OCI-LY3 (cell line): ENCODE measurements around the gene C4B.

Experiments used
- H2AFZ ChIP-seq: fragments of 200-600, 300-600 bp; shearing (Covaris generic); 2 replicates; pipeline ENCODE4 v1.6.0; 2014; ENCODE audit warnings: antibody characterized with exemption, low read depth, low read length
- H3K27ac ChIP-seq: fragments of 200-600, 300-600 bp; sonication (generic); 2 replicates; pipeline ENCODE4 v1.5.1; 2014; ENCODE audit warnings: mild to moderate bottlenecking, low read length, moderate library complexity, mixed read lengths
- H3K27me3 ChIP-seq: fragments of 200-600, 300-600 bp; sonication (generic); 2 replicates; pipeline ENCODE4 v1.6.1; 2014; ENCODE audit warnings: low read depth, low read length, mixed read lengths
- H3K36me3 ChIP-seq: fragments of 200-600, 300-600 bp; sonication (generic); replicated peaks from 2 replicates; pipeline ENCODE3; 2014; ENCODE audit warnings: low read depth, low read length, mixed read lengths
- H3K4me1 ChIP-seq: fragments of 300-600, 200-600 bp; sonication (generic); 2 replicates; pipeline ENCODE4 v1.6.1; 2014; ENCODE audit warnings: low read length, mixed read lengths
- H3K4me2 ChIP-seq: fragments of 200-600, 300-600 bp; sonication (generic); 2 replicates; pipeline ENCODE4 v1.6.1; 2014; ENCODE audit warnings: low read length, mixed read lengths
- H3K4me3 ChIP-seq: fragments of 300-600, 200-600 bp; sonication (generic); 2 replicates; pipeline ENCODE4 v1.5.1; 2014; ENCODE audit warnings: antibody characterized with exemption, mild to moderate bottlenecking, low read length, moderate library complexity
- H3K79me2 ChIP-seq: fragments of 300-600, 200-600 bp; shearing (Covaris generic); 2 replicates; pipeline ENCODE4 v1.6.1; 2014; ENCODE audit warnings: mild to moderate bottlenecking, low read length, mixed read lengths
- H3K9ac ChIP-seq: fragments of 300-600, 200-600 bp; shearing (Covaris generic); 2 replicates; pipeline ENCODE4 v1.6.0; 2014; ENCODE audit warnings: mild to moderate bottlenecking, low read length, moderate library complexity
- H3K9me3 ChIP-seq: fragments of 200-600, 300-600 bp; shearing (Covaris generic); 2 replicates; pipeline ENCODE4 v1.6.1; 2014; ENCODE audit warnings: low read length, mixed read lengths; ENCODE audit not compliant: insufficient read depth
- H4K20me1 ChIP-seq: fragments of 200-600, 300-600 bp; sonication (generic); 2 replicates; pipeline ENCODE4 v1.6.1; 2016; ENCODE audit warnings: low read length, mixed read lengths; ENCODE audit not compliant: insufficient read depth
- EZH2phosphoT487 ChIP-seq: fragments of 200-600 bp; shearing (Covaris generic); IDR thresholded peaks from 2 replicates; pipeline ENCODE4 v1.6.1; 2018; ENCODE audit warnings: antibody characterized with exemption, mixed run types, low read depth
- TF ChIP-seq, protein P1 (sequence below): fragments of 200-600, 300-600 bp; sonication (generic); IDR thresholded peaks from 2 replicates; pipeline ENCODE4 v1.5.1; 2014; ENCODE audit warnings: antibody characterized with exemption, low read length, low read depth

Gene C4B

GRCh38 chr6:32074996-32075532, 60.5 kb downstream of the C4B start:
- TF ChIP-seq, protein P1, sequence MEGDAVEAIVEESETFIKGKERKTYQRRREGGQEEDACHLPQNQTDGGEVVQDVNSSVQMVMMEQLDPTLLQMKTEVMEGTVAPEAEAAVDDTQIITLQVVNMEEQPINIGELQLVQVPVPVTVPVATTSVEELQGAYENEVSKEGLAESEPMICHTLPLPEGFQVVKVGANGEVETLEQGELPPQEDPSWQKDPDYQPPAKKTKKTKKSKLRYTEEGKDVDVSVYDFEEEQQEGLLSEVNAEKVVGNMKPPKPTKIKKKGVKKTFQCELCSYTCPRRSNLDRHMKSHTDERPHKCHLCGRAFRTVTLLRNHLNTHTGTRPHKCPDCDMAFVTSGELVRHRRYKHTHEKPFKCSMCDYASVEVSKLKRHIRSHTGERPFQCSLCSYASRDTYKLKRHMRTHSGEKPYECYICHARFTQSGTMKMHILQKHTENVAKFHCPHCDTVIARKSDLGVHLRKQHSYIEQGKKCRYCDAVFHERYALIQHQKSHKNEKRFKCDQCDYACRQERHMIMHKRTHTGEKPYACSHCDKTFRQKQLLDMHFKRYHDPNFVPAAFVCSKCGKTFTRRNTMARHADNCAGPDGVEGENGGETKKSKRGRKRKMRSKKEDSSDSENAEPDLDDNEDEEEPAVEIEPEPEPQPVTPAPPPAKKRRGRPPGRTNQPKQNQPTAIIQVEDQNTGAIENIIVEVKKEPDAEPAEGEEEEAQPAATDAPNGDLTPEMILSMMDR = no peak
- TF ChIP-seq EZH2phosphoT487 = no peak
- Histone ChIP-seq H3K9me3 (no peaks in the 10 kb centered on the region), H4K20me1 (no peaks in the 10 kb centered on the region), H3K4me3 (no peak overlapping the region), H3K4me1 (no peaks in the 10 kb centered on the region), H2AFZ (no peak overlapping the region), H3K79me2 (no peaks in the 10 kb centered on the region), H3K36me3 (no peaks in the 10 kb centered on the region), H3K4me2 (no peak overlapping the region), H3K9ac (no peak overlapping the region), H3K27ac (no peak overlapping the region), H3K27me3 (peaks cover 11% of the 10 kb centered on the region)

GRCh38 chr6:32075781-32076180, 61.2 kb downstream of the C4B start:
- Histone ChIP-seq H3K36me3 (no peaks in the 10 kb centered on the region), H3K4me1 (no peaks in the 10 kb centered on the region), H4K20me1 (no peaks in the 10 kb centered on the region), H3K9ac (no peak overlapping the region), H3K79me2 (no peaks in the 10 kb centered on the region), H3K27me3 (peaks cover 15% of the 10 kb centered on the region), H3K27ac (no peak overlapping the region), H3K4me3 (no peak overlapping the region), H3K9me3 (no peaks in the 10 kb centered on the region), H3K4me2 (no peak overlapping the region), H2AFZ (no peak overlapping the region)
- TF ChIP-seq EZH2phosphoT487 = no peak
- TF ChIP-seq, protein P1 = no peak

DNA sequence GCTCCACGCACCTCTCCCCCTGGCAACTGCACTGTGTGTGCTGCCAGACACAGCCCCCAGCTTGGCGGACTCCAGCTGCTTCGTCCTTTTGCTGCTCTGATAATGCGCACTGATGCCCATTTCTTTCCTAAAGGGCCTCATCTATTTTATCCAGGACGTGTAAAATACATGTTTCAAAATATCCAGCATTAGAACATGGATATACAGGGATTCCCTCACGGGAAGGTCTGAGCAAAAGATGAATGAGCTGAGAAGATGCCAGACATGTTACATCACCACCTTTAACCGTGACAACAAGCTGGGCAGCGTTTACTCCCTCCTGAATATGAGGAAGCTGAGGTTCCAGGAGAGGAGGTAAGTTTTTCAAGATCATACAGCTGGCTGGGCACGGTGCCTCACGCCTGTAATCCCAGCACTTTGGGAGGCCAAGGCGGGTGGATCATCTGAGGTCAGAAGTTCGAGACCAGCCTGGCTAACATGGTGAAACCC, 61.8 kb downstream of the C4B start:
- Histone ChIP-seq H3K4me2 (no peak overlapping the region), H3K9ac (no peak overlapping the region), H3K4me1 (no peaks in the 10 kb centered on the region), H3K4me3 (no peak overlapping the region), H3K79me2 (no peaks in the 10 kb centered on the region), H3K36me3 (no peaks in the 10 kb centered on the region), H3K9me3 (no peaks in the 10 kb centered on the region), H3K27ac (no peak overlapping the region), H2AFZ (no peak overlapping the region), H3K27me3 (peaks cover 21% of the 10 kb centered on the region), H4K20me1 (no peaks in the 10 kb centered on the region)
- no peak for TF ChIP-seq EZH2phosphoT487
- TF ChIP-seq, protein P1 = no peak

GRCh38 chr6:32079566-32080290, 65.1 kb downstream of the C4B start:
- no peak overlapping the region for H3K4me3 ChIP-seq

More at GRCh38 chr6:32079566-32080290, 65.1 kb downstream of the C4B start:
- H3K36me3 ChIP-seq = no peaks in the 10 kb centered on the region
- H3K4me1 ChIP-seq = no peaks in the 10 kb centered on the region
- no peaks in the 10 kb centered on the region for H3K9me3 ChIP-seq
- H3K27me3 ChIP-seq = peaks cover 50% of the 10 kb centered on the region
- no peaks in the 10 kb centered on the region for H4K20me1 ChIP-seq
- H2AFZ ChIP-seq = no peak overlapping the region
- no peak overlapping the region for H3K4me2 ChIP-seq
- no peak for TF ChIP-seq EZH2phosphoT487
- TF ChIP-seq, protein P1 = no peak
- no peaks in the 10 kb centered on the region for H3K79me2 ChIP-seq
- H3K9ac ChIP-seq = no peak overlapping the region
- no peak overlapping the region for H3K27ac ChIP-seq
